Activated T-helper 1 cell treated with Interleukin-2 at 50 U/mL for 16 hours (primary cell): ENCODE data around the gene EDC3.
A peak's percentile ranks its signal among the peaks of the same experiment; 100 is the strongest.

Source experiments
- DNase-seq: peaks from one replicate; pipeline ENCODE4 v3.0.0-alpha.2; 2020; ENCODE audit warnings: low read depth

EDC3 gene

DNA sequence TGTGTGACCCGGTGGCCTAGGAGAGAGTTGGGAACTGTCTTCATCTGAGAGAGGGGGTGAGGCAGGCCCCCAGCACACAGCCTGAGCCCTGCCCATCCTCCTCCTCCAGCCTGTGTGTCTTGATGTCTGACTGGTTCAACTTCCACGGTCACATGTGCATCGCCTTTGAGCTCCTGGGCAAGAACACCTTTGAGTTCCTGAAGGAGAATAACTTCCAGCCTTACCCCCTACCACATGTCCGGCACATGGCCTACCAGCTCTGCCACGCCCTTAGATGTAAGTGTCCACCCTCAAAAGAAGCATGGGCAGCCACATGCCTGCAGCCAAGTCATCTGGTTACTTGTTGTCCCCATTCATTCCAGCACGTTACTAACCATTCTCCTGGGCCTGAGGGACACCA is 70.1 kb downstream of the EDC3 start:
- no peak for DNase-seq

- DNase-seq = no peak
These were observed 71.7 kb downstream of the EDC3 start for GRCh38 chr15:74624020-74624602.

DNA sequence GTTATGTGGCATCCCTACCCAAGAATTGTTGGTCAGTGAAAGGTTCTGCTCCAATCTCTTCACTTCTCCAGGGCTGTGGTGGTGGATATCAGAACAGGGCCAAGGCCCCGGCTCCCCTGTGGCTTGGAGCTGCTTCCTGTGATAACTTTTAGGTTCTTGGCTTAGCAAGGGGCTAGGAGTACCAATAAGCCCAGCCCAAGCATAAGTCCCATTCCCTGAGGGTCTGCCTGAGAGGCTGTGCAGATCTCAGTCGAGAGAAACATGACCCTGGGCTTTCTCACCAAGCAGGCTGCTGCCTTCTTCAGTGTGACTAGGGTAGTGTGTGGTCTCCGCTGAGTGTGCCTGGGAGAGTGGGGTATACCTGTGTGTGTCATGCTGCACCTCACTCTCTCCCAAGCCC is 73.1 kb downstream of the EDC3 start:
- DNase-seq = no peak

GRCh38 chr15:74621936-74622335 is 73.9 kb downstream of the EDC3 start:
- DNase-seq = no peak

- no peak for DNase-seq
These were observed 74.3 kb downstream of the EDC3 start for GRCh38 chr15:74621546-74621920.

DNA sequence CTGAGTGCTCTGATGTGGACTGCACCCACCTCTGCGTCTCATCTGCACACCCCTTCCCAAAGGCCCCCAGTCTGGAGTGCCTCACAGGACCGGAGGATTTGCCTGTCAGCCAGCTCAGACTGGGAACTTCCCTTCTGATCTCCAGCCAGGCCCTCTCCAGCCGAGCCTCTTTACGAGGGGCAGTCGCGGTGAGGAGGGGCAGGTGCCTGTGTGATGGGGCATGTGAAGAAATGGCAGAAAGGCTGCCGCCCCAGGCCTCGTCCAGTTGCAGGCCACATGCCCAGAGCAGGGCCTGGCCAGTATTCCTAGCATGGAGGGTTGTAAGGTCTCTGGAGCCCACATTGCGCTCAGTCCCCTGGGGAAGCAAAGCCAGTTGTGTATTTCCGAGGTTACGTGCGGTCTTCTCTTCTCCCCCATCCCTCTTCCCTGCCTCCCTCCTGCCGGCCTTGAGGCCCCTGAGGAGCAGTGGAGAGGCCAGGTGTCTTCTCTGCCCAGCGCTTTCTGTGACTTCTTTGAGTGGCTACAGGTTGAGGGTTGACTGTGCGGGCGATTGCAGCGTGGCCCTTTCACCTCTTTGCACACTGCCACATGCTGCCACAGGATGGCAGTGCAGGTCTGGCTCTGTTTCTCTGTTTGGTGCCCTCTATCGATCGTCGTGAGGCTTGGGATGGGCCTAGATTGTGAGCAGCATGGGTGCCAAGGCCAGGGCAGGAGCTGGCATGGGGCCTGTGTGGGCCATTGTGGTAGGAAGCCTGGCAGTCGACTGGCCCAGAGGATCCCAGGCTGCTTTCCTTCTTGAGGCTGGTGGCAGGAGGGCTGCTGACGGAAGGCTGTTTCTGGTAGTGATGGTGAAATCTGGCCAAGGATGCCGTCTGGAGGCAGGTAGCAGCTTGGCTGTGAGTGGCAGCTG is 74.9 kb downstream of the EDC3 start:
- DNase-seq = peak; percentile 50

- no peak for DNase-seq
These were observed 75.7 kb downstream of the EDC3 start for GRCh38 chr15:74619916-74620635.

GRCh38 chr15:74618841-74619596 is 76.8 kb downstream of the EDC3 start:
- no peak for DNase-seq

DNA sequence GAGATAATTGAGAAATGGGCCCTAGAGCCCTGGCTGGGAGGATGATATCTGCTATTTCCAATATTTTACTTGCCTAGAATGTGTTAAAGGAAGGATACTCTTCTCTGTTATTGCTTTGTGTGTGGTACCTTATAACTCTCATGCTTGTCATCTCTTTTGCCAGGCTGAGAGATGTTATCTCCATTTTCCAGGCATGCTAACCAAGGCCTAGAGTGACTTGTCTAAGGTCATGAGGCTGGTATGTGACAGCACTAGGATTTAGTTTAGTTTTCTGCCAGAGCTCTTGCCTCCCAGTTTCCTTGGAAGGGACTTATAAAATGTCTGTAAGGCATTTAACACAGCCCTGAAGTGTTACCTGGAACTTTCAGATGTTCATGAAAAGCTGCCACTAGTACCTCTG is 78.8 kb downstream of the EDC3 start:
- no peak for DNase-seq

GRCh38 chr15:74616366-74616939 is 79.4 kb downstream of the EDC3 start:
- peak; percentile 50 for DNase-seq

GRCh38 chr15:74615508-74616365 is 80.1 kb downstream of the EDC3 start, which contains the start of gene CLK3:
Gene CLK3, plus strand, starts transcription at chr15:74615836. Its CDS starts 3,361 bp downstream, at chr15:74619197.
- DNase-seq = peak; percentile 96

GRCh38 chr15:74614744-74615507 is 80.9 kb downstream of the EDC3 start:
- DNase-seq = peak; percentile 88

- no peak for DNase-seq
These were observed 81.7 kb downstream of the EDC3 start for GRCh38 chr15:74613953-74614743.

GRCh38 chr15:74613089-74613952 is 82.5 kb downstream of the EDC3 start:
- no peak for DNase-seq

DNA sequence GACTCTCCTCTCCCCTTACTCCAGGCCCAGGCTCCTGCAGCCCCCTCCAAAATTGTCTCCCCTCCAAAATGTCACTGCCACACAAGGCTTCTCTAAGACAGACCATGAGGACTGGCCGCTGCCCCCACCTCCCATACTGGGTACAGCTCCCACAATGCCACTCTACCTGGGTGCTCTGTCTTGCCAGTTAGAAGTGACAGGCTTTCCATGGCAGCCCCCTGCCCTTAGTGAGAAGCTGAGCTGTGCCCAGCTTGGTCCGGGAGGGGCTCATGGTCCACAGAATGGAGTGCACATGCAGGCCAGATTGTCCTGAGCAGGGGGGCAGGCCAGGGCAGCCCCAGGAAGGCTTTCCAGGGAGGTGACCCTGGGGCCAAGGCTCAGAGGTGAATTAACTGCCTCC is 83.1 kb downstream of the EDC3 start:
- DNase-seq = no peak

DNA sequence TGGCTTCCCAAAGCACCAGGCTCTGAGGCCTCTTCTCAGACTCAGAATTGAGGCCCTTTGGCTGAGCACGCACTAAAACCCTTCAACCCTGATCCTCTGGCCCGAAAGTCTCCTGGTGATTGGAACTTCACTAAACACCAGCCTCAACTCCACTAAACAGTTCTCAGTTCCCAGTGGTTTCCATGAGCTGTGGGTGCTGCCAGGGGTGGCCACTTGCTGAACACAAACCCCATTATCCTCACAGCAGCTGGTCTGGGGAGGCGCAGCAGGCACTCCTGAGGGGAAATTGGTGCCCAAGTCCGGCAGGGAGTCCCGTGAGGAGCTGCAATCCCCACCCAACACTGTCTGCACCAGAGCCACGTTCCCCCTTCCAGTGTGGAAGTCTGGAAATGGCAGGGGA is 84.0 kb downstream of the EDC3 start:
- no peak for DNase-seq

GRCh38 chr15:74611341-74611740 is 84.5 kb downstream of the EDC3 start:
- no peak for DNase-seq

- DNase-seq = no peak
These were observed 85.4 kb downstream of the EDC3 start for GRCh38 chr15:74610302-74610951.
